Left cardiac atrium (tissue), 4 donors: ENCODE results near the gene CUEDC1. TPM values are rescaled to one million over a fixed set of nuclear protein-coding genes. Genes with fewer than 3 reads are reported as not detected.
"Not testable (repeated sequence)": the region's sequence is repeated elsewhere in the genome, so short reads cannot be mapped to it uniquely, and the experiment has no call there.

Source experiments
- ATAC-seq, 2 donors: fragments of 200-7000 bp; cut with Tn5 transposase; one replicate each; pipeline ENCODE4 v1.9.1; 2020; ENCODE audit warnings: mild to moderate bottlenecking in 2 of 2, moderate library complexity in 2 of 2
- DNase-seq: peaks from one replicate; pipeline ENCODE4 v3.0.0-alpha.2; 2020
- intact Hi-C, 2 donors: fragments of 100-400 bp; cut with DNase I; formaldehyde crosslinking; loops; one replicate each; pipeline versions ENCODE4 v1.14.1 to v1.15.1; 2022 to 2023
- total RNA-seq, 2 donors: library from RNA; stranded (reverse); fragmentation: NEBNext Ultra II Directional; extraction: Animal tissue kit (Norgen Biotek cat#: 25700); gene quantifications; one replicate each; pipeline ENCODE4 v1.2.1, GENCODE V29; 2021
- donor health status: DM: no; HTN: yes; CAD: no.
- donor health status: DM: no; HTN: yes; CAD: no; lungs with severe emphysema.
- donor health status: DM: yes; HTN: yes; CAD: no.
- donor health status: Dilated cardiomyopathy.

The CUEDC1 gene
- total RNA-seq, 2 donors from 2014 or later = 38.3 to 45.5 TPM

DNA sequence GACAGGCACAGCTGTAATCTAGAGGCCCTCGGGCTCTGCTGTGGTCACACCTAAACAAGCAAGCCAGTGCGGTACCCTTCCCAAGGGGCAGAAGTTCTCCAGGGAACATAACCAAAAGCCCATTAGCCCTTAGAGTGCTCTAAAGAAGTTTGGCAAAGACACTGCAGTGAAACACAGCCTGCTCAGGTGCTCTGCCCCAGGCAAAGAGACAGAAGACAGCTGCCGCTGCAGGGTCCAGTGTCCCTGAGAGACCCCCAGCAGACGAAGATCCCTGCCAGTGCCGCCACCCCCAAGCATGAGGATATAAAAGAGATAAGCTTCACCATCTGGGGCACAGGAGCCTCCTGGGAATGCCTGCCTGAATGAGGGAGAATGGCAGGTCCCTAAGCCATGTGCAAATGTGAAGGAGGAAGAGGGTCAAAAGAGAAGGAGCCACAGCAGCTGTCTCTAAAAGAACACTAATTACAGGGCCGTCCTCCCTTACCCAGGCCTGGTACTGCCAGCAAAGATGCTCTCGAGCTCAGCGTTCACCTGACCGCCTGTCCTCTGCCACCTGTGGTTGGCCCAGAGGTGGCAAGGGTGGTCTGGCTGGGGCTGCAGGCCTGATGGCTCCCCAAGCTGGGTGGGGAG lies 29.7 kb downstream of the CUEDC1 start:
- intact Hi-C loops = no loop called here
- ATAC-seq (no peak), DNase-seq (no peak)

DNA sequence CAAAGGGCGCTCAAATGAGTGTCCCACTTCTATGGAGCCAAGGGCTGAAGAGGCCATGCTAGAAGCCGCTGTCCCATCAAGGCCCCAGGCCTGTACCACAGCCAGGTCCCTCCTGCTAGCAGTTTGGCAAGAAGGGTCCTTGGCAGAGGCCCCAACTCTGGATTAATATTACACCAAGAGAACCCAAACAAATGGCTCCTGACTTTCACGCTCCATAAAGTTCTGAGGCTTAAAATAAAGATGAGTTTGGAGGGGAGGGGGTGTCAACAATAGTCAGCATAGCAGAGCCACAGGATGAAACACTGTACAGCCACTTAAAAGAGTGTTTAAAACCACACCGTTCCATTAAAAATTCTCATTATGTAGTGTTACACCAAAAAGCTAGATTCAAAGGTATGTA lies 30.5 kb downstream of the CUEDC1 start:
- ATAC-seq = peak; percentile 5 to 81
- no peak for DNase-seq
- intact Hi-C loops = no loop called here

DNA sequence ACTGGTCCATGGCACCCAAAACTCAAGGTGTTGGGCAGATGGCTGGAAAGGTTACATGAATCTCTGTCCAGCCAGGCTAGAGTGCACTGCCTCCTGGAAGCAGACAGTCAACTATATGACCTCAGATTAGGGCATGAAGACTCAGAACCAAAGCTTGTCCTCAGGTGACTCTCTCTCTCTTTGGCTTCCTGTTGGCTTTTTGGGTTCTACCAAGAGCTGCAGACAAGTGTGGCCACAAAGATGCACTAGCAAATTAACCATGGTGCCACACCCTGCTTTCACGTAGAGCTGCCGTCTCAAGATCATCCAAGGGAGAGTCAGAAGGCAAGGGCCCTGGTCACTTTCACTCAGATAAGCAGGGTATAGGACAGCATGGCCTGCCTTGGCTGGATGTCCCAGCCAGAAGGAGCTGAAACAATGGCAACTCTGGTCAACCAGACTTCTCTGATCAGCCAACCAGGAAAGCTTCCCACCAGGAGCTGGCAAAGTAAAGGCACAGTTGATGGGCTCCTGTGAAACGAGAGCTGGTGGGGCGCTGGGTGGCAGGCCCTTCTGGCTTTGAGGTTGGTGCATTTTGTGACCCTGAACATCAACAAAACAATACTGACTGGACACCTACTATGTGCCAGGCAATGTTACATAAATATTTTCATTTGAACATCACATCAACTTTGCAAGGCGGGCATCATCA lies 31.9 kb downstream of the CUEDC1 start:
- peak; percentile 6 for DNase-seq
- ATAC-seq = no peak
- intact Hi-C loops = no loop called here

DNA sequence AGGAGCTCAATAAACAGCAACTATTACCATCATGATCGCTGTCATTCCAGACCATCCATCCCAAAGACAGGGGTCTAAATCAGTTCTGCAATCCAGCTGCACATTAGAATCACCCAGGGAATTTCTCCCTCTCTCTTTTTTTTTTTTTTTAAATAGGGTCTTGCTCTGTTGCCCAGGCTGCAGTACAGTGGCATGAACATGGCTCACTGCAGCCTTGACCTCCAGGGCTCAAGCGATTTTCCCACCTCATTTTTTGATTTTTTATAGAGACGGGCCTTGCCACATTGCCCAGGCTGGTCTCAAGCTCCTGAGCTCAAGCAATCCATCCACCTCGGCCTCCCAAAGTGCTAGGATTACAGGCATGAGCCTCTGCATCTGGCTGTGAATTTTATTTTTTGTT lies 32.5 kb downstream of the CUEDC1 start:
- ATAC-seq, DNase-seq, intact Hi-C loops: not testable (repeated sequence)

DNA sequence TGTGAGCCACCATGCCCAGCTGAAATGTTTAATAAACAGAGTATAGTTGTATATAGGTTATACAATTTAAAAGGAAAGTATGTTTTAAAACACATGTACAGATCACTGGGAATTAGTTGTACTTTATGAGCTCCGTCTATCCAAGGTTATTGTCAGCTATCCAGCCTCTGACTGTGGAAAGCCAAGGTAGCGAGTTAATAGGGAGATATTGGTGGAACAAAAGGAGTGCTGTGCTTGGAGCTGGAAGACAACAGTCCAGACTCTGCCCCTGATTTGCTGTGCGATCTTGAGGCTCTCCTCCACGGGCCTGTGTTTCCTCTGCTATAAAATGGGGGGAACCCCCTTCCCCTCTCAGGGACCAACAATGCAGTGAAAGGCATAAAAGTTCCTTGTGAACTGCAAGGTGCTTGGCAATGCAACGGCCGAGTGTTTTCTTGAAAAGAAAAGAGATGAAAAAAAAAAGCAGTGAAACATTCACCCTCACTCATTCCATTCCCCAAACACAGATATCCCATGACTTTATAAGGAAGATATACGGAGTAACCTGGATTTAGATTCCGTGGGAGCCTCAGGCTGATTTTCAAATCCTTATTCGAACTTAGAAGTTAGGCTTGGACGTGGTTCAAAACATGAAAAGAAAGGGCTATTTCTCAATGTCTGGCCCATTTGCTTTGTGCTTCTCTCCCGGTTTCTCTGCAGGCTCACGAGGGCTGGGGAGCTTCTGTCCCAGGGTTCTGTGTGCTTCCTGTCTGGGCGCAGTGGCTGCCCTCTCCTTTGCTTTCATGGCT lies 34.1 kb downstream of the CUEDC1 start:
- ATAC-seq = peak in 1 of 2 donors; percentile 37
- intact Hi-C loops = no loop called here
- DNase-seq = peak; percentile 48

DNA sequence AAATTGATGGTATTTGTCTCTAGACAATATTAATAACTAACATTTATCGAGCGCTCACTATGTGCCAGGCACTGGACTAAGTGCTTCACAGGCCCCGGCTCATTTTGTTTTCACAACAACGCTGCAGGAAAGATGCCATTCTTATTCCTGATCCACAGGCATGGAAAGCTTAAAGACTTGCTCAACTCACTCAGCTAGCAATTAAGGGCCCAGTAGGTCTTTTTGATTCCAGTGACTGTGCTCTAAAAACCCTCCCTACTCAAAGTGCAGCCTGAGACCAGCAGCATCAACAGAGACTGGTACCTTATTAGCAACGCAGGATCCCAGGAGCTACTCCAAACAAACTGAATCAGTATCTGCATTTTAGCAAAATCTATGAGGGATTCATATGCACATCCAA lies 35.3 kb downstream of the CUEDC1 start:
- DNase-seq = no peak
- no peak for ATAC-seq
- intact Hi-C loops = no loop called here

DNA sequence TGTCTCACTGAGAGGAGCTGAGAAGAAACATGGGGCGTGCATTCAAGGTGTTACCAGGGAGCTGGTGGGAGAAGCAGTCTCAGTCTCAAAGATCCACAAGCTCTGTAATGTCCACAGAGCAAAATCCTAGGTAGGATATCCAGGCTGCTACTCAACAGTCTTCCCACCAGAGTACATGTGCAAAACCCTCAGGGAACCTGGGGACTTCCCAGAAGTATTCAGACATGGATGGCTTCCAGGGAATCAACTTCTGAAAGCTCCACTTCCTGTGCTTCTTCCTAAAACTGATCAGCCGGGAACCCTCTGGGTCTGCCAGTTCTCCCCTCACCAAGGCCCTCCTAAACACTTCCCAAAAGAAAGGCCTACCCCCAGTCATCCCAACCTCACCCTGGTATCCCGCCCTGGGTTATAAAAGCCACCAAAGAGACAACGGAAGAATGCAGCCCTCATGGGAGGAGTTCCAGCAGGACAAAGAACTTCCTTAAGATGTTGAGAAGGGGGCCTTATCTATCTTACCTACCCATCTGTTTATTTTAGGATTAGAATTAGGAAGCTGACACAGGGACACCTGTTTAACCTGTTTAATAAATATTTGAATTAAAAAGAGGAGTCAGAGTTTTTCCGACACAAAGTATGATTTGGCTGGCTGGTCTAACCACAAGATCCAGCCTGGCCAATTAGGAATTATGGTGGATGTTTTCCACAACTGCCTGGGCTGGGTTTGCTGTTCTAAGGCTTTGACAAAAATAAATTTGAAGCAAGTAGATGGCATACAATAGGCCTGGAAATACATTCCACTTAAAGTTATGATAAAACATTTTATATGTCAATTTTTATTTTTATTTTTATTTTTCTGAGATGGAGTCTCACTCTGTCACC lies 37.0 kb downstream of the CUEDC1 start:
- ATAC-seq (no peak), DNase-seq (no peak)
- intact Hi-C loops = no loop called here

DNA sequence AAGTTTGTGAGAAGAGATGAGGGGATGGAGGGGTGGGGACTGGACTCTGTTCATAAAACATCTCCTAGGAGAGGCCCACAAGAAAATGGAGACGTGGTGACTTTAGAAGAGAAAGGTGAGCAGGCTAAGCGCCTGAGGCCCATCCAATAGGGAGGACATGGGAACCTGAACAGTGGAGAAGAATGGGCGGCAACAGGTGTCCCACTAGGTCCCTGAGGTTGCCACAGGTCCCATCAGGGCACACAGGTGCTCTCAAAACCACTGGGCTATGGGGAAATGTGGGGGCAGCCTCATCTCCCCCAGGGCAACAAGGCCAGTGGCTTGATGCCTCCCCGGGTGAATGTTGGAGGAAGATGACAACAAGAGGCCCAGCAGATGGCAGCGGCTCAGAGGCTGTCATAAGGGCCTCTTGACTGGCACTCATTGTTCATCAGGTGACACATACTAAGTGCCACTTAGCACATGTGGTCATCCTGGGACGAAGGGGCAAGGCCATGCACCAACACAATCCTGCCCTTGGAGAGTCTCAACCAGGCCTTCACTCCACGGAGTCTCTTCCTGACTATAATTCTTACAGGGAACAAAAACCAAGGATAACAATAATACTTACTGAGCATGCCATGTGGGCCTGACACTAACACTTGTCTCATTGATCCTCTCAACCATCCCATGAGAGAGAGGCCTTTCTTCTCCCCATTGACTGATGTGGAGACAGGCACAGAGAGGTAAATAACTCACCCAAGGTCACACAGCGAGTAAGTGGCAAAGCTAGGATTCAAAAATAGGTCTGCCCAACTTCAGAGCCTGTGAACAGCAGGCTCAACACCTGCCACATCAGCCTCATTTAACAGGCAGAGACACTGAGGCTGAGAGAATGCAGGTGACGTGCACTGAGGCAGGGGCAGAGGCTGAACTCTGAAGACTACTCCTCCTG lies 38.0 kb downstream of the CUEDC1 start:
- peak; percentile 41 for DNase-seq
- ATAC-seq = peak; percentile 70 to 71
- intact Hi-C loops = no loop called here

DNA sequence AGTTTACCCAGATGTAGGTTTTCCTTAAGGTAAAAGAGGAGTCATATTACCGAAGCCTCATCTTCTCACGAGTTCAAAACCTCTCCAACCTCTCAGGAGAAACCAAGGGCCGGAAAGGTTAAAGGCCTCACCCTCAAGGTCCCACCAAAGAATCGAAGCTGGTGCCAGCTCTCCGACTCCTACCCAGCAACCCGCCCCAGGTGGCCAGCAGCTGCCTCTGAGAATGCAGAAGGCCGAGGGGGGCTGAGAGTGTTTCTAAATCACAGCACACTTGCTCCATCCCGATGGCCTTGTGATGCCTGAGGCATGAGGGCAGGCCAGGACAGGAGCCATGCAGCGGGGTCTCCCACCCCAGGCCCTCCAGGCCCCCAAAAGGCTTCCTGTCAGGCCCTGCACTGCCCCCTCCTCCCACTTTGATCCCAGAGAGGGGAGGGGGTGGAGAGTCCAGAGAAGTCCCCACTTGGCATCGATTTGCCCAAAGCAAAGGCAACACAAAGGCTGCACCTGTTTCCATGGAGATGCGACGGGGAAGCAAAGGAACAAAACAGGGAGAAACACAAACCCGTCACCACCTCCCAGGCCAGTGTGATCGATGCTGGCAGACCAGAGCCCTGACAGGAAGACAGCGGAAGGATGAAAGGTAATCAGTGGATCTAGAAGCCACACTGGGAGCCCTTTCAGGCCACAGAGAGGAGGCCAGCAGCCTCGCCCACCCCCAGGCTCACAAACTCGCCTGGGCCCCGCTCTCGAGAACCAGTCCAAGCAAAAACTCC lies 39.0 kb downstream of the CUEDC1 start:
- DNase-seq = no peak
- intact Hi-C loops = no loop called here
- ATAC-seq = no peak

DNA sequence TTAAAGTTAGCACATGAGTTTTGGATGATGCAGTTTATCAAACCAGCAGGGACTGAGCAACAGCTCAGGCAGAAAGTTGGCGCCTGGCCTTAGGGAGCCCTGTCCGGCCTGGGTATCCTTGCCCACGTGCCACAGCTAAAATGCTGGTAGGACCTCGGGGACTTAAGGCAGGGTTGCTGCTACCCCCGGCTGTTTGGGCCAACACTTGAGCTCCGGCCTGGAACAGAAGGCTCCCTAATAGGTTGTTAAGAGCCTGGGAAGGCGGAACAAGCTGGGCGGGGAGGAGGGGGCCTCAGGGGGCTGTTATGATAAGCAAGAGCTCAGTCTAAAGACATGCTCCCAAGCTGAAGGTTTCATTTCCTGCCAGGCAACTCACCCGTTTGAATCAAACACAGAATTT lies 39.7 kb downstream of the CUEDC1 start:
- intact Hi-C loops = no loop called here
- peak; percentile 52 for DNase-seq
- peak in 1 of 2 donors; percentile 4 for ATAC-seq

DNA sequence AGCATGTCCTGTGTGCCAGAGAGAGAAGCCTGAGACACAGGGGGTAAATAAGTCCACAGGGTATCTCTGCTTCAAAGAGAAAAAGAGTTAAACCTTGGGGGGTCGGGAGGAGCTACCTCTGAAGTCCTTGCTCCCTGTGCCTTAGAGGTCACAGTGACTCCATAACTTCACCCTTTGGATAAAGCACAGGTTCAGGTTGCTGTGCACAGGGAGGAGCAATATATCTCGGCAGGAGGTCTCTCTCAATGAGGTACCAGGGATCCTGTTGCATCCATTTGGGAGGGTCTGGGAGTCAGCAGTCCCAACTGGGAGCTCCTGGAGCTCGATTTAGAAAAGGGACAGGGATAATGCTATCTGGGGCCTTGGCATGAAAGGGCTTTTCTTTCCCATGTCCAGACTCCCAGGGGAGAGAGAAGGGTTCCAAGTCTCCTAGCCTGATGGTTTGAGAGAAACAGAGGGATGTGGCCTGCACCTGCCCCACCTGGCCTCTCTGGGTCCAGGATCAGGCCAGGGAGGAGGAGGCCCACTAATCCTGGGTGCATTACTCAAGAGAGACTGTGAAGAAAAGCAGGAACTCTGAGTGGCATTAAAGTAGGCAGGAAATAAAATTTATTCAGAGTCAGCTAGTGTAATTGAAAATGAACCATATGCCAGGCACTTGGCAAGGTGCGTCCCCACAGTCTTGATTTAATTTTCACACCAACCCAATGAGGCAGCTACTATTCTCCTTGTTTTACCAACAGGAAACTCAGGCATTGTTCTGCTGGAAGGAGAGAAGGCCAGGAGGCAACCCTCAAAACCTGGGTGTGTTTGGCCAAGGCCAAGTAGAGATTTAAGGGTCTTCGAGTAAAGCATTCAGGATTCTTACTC lies 40.7 kb downstream of the CUEDC1 start:
- ATAC-seq (no peak), DNase-seq (no peak)
- intact Hi-C loops = loop anchor here in 1 of 2 donors (5.0 kb wide), 1 partner anchor 38 kb away; no protein-coding TSS in a partner anchor

DNA sequence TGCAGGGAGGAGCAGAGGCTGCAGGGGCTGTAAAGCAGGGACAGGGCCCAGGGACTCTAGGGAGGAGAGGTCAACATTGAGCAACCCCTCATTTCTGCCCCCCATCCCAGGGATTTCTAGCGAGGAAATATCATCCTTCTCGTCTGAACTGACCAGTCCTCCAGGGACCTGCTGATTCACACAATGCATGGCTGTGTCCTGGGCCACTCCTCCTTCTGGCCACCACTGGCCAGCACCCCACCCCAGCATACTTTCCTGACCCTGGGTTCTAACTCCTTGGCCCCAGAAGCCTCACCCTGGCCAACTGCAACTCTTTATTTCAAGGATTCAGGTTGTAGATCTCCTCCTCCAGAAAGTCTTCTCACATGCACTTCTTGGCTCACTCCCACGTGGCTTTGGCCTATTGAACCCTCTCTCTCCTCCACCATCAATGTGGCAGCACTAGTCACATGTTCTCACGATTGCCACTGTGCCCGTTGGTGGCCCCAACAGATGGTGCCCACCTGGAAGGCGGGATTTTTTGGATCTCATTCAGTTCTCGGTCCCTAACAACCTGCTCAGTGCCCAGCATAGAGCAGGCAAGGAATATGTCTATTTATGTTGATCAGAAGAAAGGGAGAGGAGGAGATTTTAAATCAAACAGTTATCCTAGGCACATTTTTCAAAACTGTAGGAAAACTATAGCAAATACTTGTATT lies 41.5 kb downstream of the CUEDC1 start:
- intact Hi-C loops = loop anchor here in 1 of 2 donors (5.0 kb wide), 1 partner anchor 39 kb away; no protein-coding TSS in a partner anchor
- DNase-seq (peak; percentile 55), ATAC-seq (peak in 1 of 2 donors; percentile 28)

DNA sequence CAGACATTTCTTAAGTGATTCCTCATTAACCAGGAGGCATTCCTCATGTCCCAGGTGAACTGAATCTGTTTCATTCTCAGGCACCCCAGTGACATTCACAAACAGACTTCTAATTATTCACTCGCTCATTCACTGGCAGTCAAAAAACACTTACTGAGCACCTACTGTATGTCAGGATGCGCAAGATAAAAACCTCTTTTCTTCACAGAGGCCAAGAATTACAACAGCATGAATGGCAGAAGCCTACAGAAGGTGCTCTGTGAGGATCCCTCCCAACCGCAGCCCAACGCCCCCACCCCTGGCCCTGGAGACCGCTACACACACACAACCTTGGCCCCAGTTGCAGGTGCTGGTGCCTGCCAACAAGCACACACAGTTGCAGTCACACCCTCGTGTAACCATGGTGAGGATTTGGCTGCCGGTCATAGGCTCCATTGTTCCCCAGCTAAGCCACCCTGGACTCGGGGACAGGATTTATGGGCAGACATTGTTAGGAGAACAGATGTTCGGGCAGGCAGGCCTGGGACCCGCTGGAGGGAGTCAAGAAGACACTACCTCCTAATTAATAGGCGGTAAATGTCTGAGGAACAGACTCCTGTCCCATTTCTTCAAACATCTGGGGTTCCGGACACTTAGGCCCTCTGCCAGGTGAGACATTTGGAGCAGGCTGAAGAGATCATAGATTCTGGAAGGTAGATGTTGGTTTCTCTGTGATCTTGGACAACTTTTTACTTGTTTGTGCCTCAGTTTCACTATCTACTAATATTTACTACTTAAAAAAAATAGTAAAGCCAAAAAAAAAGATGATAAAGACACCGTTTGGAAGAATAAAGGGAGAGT lies 43.2 kb downstream of the CUEDC1 start:
- intact Hi-C loops = loop anchor here in 1 of 2 donors (5.0 kb wide), 1 partner anchor 40 kb away; no protein-coding TSS in a partner anchor
- DNase-seq = peak; percentile 96
- peak; percentile 82 to 89 for ATAC-seq

DNA sequence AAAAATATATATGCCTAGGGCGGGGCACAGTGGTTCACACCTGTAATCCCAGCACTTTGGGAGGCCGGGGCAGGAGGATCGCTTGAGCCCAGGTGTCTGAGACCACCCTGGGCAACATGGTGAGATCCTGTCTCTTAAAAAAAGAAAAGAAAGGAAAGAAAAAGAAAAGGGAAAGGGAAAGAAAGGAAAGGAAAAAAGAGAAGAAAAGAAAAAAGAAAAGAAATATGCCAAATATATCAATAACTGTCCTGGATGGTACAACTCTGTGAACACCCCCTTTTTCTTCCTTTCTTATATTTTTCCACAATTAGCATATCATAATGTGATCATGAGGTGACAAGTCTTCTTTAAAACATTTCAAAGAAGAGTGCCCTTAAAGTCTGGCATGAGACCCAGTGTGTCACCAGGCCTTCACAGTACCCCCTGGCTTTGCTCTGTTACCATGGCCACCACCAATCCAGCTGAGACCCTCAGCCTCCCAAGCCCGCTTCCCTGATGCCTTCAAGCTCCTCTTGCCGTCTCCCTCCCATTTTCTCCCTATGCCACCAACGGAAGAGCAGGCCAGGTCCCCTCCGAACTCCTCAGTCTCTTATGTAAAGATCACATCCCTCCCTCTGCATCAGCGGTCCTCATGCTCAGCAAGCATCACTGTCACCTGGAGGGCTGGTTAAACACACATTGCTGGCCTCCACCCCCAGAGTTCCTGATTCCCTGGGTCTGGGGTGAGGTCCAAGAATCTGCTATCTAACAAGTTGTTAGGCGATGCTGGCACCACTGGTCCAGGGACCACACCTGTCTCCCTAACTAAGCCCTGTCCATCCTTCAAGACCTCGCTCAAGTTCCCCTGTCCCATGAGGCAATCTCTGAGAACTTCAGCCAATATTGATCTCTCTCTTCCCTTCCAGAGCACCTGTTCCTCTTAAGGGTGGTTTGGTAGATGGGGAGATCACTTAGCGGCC lies 44.5 kb downstream of the CUEDC1 start:
- DNase-seq (no peak), ATAC-seq (no peak)

More for the DNA sequence above, 44.5 kb downstream of the CUEDC1 start:
- intact Hi-C loops = loop anchor here in 1 of 2 donors (5.0 kb wide), 1 partner anchor 42 kb away; no protein-coding TSS in a partner anchor
